H9 (cell line): ENCODE results near the gene AS3MT. TPM values are rescaled to one million over a fixed set of nuclear protein-coding genes. Genes with fewer than 3 reads are reported as not detected.
"Not testable (repeated sequence)": the region's sequence is repeated elsewhere in the genome, so short reads cannot be mapped to it uniquely, and the experiment has no call there.

Experiments
- DNase-seq: peaks from one replicate; pipeline ENCODE4 v3.0.0-alpha.2; 2017
- H2AFZ ChIP-seq: one replicate; pipeline ENCODE4 v1.6.1; 2013; ENCODE audit warnings: mild to moderate bottlenecking, low read length, control low read depth, moderate library complexity
- H2AK5ac ChIP-seq: 2 replicates; pipeline ENCODE4 v1.6.1; 2013; ENCODE audit warnings: low read length, control low read depth, mixed read lengths; ENCODE audit not compliant: insufficient read length
- H2BK120ac ChIP-seq: one replicate; pipeline ENCODE4 v1.6.1; 2013; ENCODE audit warnings: low read depth, mild to moderate bottlenecking, low read length, control low read depth, inconsistent platforms; ENCODE audit not compliant: poor library complexity, severe bottlenecking
- H2BK12ac ChIP-seq: 2 replicates; pipeline ENCODE4 v1.6.1; 2013; ENCODE audit warnings: low read length, control low read depth, mixed read lengths, low read depth; ENCODE audit not compliant: insufficient read length
- H2BK15ac ChIP-seq: 2 replicates; pipeline ENCODE4 v1.6.1; 2013; ENCODE audit warnings: low read depth, low read length, control low read depth
- H2BK20ac ChIP-seq: one replicate; pipeline ENCODE4 v1.6.1; 2013; ENCODE audit warnings: low read depth, mild to moderate bottlenecking, low read length, control low read depth, inconsistent platforms; ENCODE audit not compliant: poor library complexity, severe bottlenecking
- H2BK5ac ChIP-seq: 2 replicates; pipeline ENCODE4 v1.6.1; 2013; ENCODE audit warnings: low read length, control low read depth, mixed read lengths; ENCODE audit not compliant: insufficient read length
- H3K14ac ChIP-seq: 2 replicates; pipeline ENCODE4 v1.6.1; 2013; ENCODE audit warnings: low read length, control low read depth; ENCODE audit not compliant: insufficient read depth
- H3K18ac ChIP-seq: 2 replicates; pipeline ENCODE4 v1.6.1; 2013; ENCODE audit warnings: low read depth, mild to moderate bottlenecking, mixed read lengths, low read length, control low read depth; ENCODE audit not compliant: insufficient read length
- H3K23ac ChIP-seq: 2 replicates; pipeline ENCODE4 v1.6.1; 2013; ENCODE audit warnings: low read length, control low read depth, mixed read lengths, low read depth; ENCODE audit not compliant: insufficient read length
- H3K23me2 ChIP-seq: 2 replicates; pipeline ENCODE4 v1.6.1; 2013; ENCODE audit warnings: low read depth, mild to moderate bottlenecking, mixed read lengths, low read length, control low read depth; ENCODE audit not compliant: insufficient read length, poor library complexity, severe bottlenecking
- H3K27ac ChIP-seq: 2 replicates; pipeline ENCODE4 v1.5.1; 2013; ENCODE audit warnings: low read length, control low read depth, mixed read lengths, low read depth; ENCODE audit not compliant: insufficient read length
- H3K27me3 ChIP-seq: 2 replicates; pipeline ENCODE4 v1.6.1; 2013; ENCODE audit warnings: low read length, control low read depth, inconsistent platforms; ENCODE audit not compliant: insufficient read depth
- H3K4ac ChIP-seq: 2 replicates; pipeline ENCODE4 v1.6.1; 2013; ENCODE audit warnings: low read depth, mild to moderate bottlenecking, control low read depth, inconsistent platforms, low read length, moderate library complexity
- H3K4me1 ChIP-seq: 2 replicates; pipeline ENCODE4 v1.6.1; 2013; ENCODE audit warnings: low read length, control low read depth, inconsistent platforms; ENCODE audit not compliant: insufficient read depth
- H3K4me2 ChIP-seq: 2 replicates; pipeline ENCODE4 v1.6.1; 2013; ENCODE audit warnings: low read length, control low read depth, mixed read lengths; ENCODE audit not compliant: insufficient read length, insufficient read depth
- H3K56ac ChIP-seq: 2 replicates; pipeline ENCODE4 v1.6.1; 2013; ENCODE audit warnings: low read depth, mild to moderate bottlenecking, mixed read lengths, low read length, control low read depth; ENCODE audit not compliant: insufficient read length
- H3K79me1 ChIP-seq: 2 replicates; pipeline ENCODE4 v1.6.1; 2013; ENCODE audit warnings: low read depth, mild to moderate bottlenecking, moderate library complexity, low read length, control low read depth, inconsistent platforms; ENCODE audit not compliant: insufficient read depth, poor library complexity, severe bottlenecking
- H3K79me2 ChIP-seq: 2 replicates; pipeline ENCODE4 v1.6.1; 2013; ENCODE audit warnings: low read length, control low read depth, inconsistent platforms; ENCODE audit not compliant: insufficient read depth
- H3K9ac ChIP-seq: 2 replicates; pipeline ENCODE4 v1.6.1; 2013; ENCODE audit warnings: low read length, control low read depth, mixed read lengths; ENCODE audit not compliant: insufficient read length; ENCODE audit errors: extremely low read depth
- H3K9me3 ChIP-seq: one replicate; pipeline ENCODE4 v1.6.1; 2013; ENCODE audit warnings: low read depth, low read length, inconsistent platforms; ENCODE audit not compliant: control insufficient read depth
- H3T11ph ChIP-seq: one replicate; pipeline ENCODE4 v1.6.1; 2013; ENCODE audit warnings: mild to moderate bottlenecking, low read length, control low read depth, inconsistent platforms
- H4K20me1 ChIP-seq: one replicate; pipeline ENCODE4 v1.6.1; 2013; ENCODE audit not compliant: control insufficient read depth, insufficient read length, insufficient read depth
- H4K5ac ChIP-seq: 2 replicates; pipeline ENCODE4 v1.6.1; 2013; ENCODE audit warnings: low read depth, mild to moderate bottlenecking, mixed read lengths, low read length, control low read depth; ENCODE audit not compliant: insufficient read length
- H4K8ac ChIP-seq: replicated peaks from 2 replicates; pipeline ENCODE4 v1.6.1; 2013; ENCODE audit warnings: low read length, control low read depth, mixed read lengths, low read depth; ENCODE audit not compliant: insufficient read length
- H4K91ac ChIP-seq: 2 replicates; pipeline ENCODE4 v1.6.1; 2013; ENCODE audit warnings: low read depth, mild to moderate bottlenecking, moderate library complexity, mixed read lengths, low read length, control low read depth; ENCODE audit not compliant: insufficient read length
- H3K27ac Mint-ChIP-seq, 3 experiments: 2 replicates in 2 of 3; 3 replicates in 1 of 3; pipeline ENCODE4 v1.8.0; 2020 to 2021; ENCODE audit warnings: mixed read lengths in 3 of 3, mild to moderate bottlenecking in 1 of 3, moderate library complexity in 1 of 3
- H3K27me3 Mint-ChIP-seq: 2 replicates; pipeline ENCODE4 v1.8.0; 2021; ENCODE audit warnings: low read depth, mild to moderate bottlenecking, moderate library complexity, mixed read lengths
- H3K36me3 Mint-ChIP-seq, 3 experiments: 2 replicates in 2 of 3; 3 replicates in 1 of 3; pipeline ENCODE4 v1.8.0; 2020 to 2021; ENCODE audit warnings: low read depth in 3 of 3, mixed read lengths in 3 of 3; ENCODE audit not compliant: insufficient read depth in 1 of 3
- H3K4me1 Mint-ChIP-seq, 2 experiments: 2 replicates each; pipeline ENCODE4 v1.8.0; 2020; ENCODE audit warnings: mixed read lengths in 2 of 2
- H3K4me3 Mint-ChIP-seq, 2 experiments: 2 replicates in 1 of 2; 3 replicates in 1 of 2; pipeline ENCODE4 v1.8.0; 2020 to 2021; ENCODE audit warnings: mild to moderate bottlenecking in 2 of 2, mixed read lengths in 2 of 2, moderate library complexity in 1 of 2
- H3K9me3 Mint-ChIP-seq, 2 experiments: 2 replicates in 1 of 2; 3 replicates in 1 of 2; pipeline ENCODE4 v1.8.0; 2020; ENCODE audit warnings: mild to moderate bottlenecking in 2 of 2, mixed read lengths in 2 of 2, moderate library complexity in 1 of 2
- WGBS: extraction: QIAGEN DNeasy Blood & Tissue Kit; methylation state at CpG from one replicate; pipeline ENCODE4 v1.1.7; 2013; ENCODE audit warnings: missing lambda C conversion rate, low lambda C conversion rate, mixed read lengths; ENCODE audit not compliant: insufficient read length; ENCODE audit errors: extremely low coverage; 5-methylcytosine and 5-hydroxymethylcytosine counted together
- long read RNA-seq: library from polyadenylated mRNA; unstranded; transcript quantifications from one replicate; pipeline ENCODE4 v2.0.0, GENCODE V29; 2020
- total RNA-seq: library from RNA; stranded (reverse); gene quantifications from 2 replicates; pipeline ENCODE4 v1.2.1, GENCODE V29; 2021
- TF ChIP-seq, protein P1 (sequence below): fragments of 200-600 bp; sonication (generic); conservative IDR thresholded peaks from 3 replicates; pipeline ENCODE4 v1.8.0; 2021; ENCODE audit warnings: antibody characterized with exemption, mild to moderate bottlenecking

The AS3MT gene, protein sequence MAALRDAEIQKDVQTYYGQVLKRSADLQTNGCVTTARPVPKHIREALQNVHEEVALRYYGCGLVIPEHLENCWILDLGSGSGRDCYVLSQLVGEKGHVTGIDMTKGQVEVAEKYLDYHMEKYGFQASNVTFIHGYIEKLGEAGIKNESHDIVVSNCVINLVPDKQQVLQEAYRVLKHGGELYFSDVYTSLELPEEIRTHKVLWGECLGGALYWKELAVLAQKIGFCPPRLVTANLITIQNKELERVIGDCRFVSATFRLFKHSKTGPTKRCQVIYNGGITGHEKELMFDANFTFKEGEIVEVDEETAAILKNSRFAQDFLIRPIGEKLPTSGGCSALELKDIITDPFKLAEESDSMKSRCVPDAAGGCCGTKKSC
- 16.4 and 16.5 TPM in 2 replicates for total RNA-seq
- long read RNA-seq, transcript AS3MT-201 (11 exons, 2,404 nt) = major isoform, 14 of 37 reads
- long read RNA-seq, partial matches to known transcripts = 6 of 37 reads
- long read RNA-seq, other reads (novel, unspliced or antisense) = 17 of 37 reads

DNA sequence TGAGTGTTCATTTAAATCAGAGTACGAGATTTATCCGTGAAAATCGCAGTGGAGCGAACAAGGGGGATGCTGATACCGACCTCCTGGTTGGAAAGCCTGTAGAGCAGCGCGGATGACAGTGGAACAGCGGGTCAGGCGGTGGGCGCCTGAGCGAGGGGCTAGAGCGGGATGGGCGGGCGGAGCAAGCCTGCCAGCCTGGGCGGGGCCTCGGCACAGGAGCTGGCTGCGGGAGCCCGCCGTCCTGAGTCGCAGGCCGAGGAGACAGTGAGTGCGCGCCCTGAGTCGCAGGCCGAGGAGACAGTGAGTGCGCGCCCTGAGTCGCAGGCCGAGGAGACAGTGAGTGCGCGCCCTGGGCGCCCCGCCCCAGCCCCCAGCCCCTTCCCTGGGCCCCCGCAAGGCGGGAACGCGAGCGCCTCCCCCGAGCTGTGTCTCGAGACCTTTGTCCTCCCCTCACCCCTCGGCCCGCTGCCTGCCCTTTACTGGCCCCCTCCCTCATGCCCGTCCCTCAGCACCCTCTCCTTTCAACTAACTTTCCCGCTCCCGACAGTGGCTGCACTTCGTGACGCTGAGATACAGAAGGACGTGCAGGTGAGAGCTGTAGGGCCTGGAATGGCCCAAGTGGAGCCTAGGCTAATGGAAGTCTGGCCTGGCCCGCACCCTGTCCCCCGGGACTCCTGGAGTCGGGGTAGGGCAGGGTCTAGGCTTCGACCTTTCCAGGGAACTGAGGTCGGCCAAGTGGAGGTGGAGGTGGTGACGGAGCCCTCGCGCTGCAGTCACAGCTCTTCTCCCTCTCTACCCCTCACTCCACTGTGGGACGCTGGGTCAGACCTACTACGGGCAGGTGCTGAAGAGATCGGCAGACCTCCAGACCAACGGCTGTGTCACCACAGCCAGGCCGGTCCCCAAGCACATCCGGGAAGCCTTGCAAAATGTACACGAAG, at the start of gene AS3MT:
TSS of gene AS3MT (plus strand) at position 213 of the 941 bp plus-strand sequence. CDS start at position 336, 123 bp downstream.
- Histone ChIP-seq H4K20me1 (no peaks in the 10 kb centered on the region), H3K14ac (peak within 1 kb of the TSS; percentile 98), H2AK5ac (no peak within 1 kb of the TSS), H3K4ac (no peak within 1 kb of the TSS), H3K56ac (no peak within 1 kb of the TSS), H2BK5ac (no peak within 1 kb of the TSS), H2BK15ac (no peak within 1 kb of the TSS), H3K27me3 (no peaks in the 10 kb centered on the region; the same call in 1 of the 2 replicates), H4K91ac (no peak within 1 kb of the TSS), H3K18ac (peak within 1 kb of the TSS; percentile 96), H2BK20ac (no peak within 1 kb of the TSS), H3K79me2 (no peaks in the 10 kb centered on the region), H2AFZ (peak within 1 kb of the TSS; percentile 0), H3K23ac (no peak within 1 kb of the TSS), H3K9ac (peak within 1 kb of the TSS; percentile 88), H3K4me2 (peak within 1 kb of the TSS; percentile 70), H3K27ac (no peak within 1 kb of the TSS), H3K4me1 (no peaks in the 10 kb centered on the region; the same call in 1 of the 2 replicates), H4K8ac (no peak within 1 kb of the TSS), H2BK120ac (peak within 1 kb of the TSS; percentile 79), H3K23me2 (peaks cover 6% of the 10 kb centered on the region), H3K9me3 (no peaks in the 10 kb centered on the region), H4K5ac (peak within 1 kb of the TSS; percentile 34), H2BK12ac (no peak within 1 kb of the TSS), H3K79me1 (no peaks in the 10 kb centered on the region), H3T11ph (peak within 1 kb of the TSS; percentile 24)
- peak within 1 kb of the TSS in 2 of 3 experiments; percentile 43 to 95; a peak in 4 of 7 replicates for H3K27ac Mint-ChIP-seq
- peaks cover 15 to 17% of the 10 kb centered on the region in 2 experiments for H3K4me1 Mint-ChIP-seq
- TF ChIP-seq, protein P1, sequence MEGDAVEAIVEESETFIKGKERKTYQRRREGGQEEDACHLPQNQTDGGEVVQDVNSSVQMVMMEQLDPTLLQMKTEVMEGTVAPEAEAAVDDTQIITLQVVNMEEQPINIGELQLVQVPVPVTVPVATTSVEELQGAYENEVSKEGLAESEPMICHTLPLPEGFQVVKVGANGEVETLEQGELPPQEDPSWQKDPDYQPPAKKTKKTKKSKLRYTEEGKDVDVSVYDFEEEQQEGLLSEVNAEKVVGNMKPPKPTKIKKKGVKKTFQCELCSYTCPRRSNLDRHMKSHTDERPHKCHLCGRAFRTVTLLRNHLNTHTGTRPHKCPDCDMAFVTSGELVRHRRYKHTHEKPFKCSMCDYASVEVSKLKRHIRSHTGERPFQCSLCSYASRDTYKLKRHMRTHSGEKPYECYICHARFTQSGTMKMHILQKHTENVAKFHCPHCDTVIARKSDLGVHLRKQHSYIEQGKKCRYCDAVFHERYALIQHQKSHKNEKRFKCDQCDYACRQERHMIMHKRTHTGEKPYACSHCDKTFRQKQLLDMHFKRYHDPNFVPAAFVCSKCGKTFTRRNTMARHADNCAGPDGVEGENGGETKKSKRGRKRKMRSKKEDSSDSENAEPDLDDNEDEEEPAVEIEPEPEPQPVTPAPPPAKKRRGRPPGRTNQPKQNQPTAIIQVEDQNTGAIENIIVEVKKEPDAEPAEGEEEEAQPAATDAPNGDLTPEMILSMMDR = no peak
- no peaks in the 10 kb centered on the region; a peak in 3 of 7 replicates for H3K36me3 Mint-ChIP-seq
- no peaks in the 10 kb centered on the region for H3K9me3 Mint-ChIP-seq
- H3K4me3 Mint-ChIP-seq = peak within 1 kb of the TSS; percentile 79 to 91
- WGBS = no CpG with 5 or more reads among the region's 63 CpGs
- peaks cover 2% of the 10 kb centered on the region; the same call in 1 of the 2 replicates for H3K27me3 Mint-ChIP-seq
- DNase-seq = peak; percentile 83

DNA sequence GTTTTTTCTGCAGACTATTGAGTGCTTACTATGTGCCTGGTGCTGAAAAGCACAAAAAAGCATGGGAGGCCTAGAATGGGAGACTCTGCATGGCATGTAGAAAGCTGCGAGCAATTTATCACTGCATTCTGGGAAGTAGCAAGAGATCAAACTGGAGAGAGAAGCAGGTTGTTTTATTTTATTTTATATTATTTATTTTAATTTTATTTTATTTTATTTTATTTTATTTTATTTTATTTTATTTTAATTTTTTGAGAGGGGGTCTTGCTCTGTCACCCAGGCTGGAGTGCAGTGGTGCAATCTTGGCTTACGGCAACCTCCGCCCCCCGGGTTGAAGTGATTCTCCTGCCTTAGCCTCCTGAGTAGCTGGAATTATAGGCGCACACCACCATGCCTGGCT, 49.3 kb upstream of the AS3MT start:
- H2AK5ac ChIP-seq, H3K9me3 ChIP-seq, H4K8ac ChIP-seq, H3K23ac ChIP-seq, H2AFZ ChIP-seq, DNase-seq, H3K23me2 ChIP-seq, H3K4ac ChIP-seq, H2BK5ac ChIP-seq, H3T11ph ChIP-seq, H3K79me1 ChIP-seq, H3K27ac Mint-ChIP-seq, H4K20me1 ChIP-seq, H3K56ac ChIP-seq, H3K79me2 ChIP-seq, H3K36me3 Mint-ChIP-seq, H2BK120ac ChIP-seq, H3K14ac ChIP-seq, H3K27me3 Mint-ChIP-seq, H3K18ac ChIP-seq, H3K27me3 ChIP-seq, H3K4me1 ChIP-seq, H3K9ac ChIP-seq, H2BK15ac ChIP-seq, H3K4me2 ChIP-seq, H3K27ac ChIP-seq, H4K5ac ChIP-seq, H2BK12ac ChIP-seq, H2BK20ac ChIP-seq, H4K91ac ChIP-seq, H3K4me3 Mint-ChIP-seq: not testable (repeated sequence)
- peaks cover 10 to 13% of the 10 kb centered on the region in 2 experiments for H3K4me1 Mint-ChIP-seq
- H3K9me3 Mint-ChIP-seq = peaks cover 10 to 11% of the 10 kb centered on the region in 2 experiments; a peak in 4 of 5 replicates
- no CpG with 5 or more reads among the region's 5 CpGs for WGBS
